Activated naive CD8-positive, alpha-beta T cell treated with anti-CD3 and anti-CD28 coated beads, Interleukin-2, amount 50 U/mL, for 24 hours (primary cell): Measurements from ENCODE around the gene CCDC66.

ENCODE experiments used
- ATAC-seq: fragments of 150-1000 bp; cut with Tn5 transposase; one replicate; pipeline ENCODE4 v1.10.0; 2021
- DNase-seq: peaks from one replicate; pipeline ENCODE4 v3.0.0; 2021
- H3K27ac Mint-ChIP-seq: one replicate; pipeline ENCODE4 v1.8.0; 2021; ENCODE audit warnings: mild to moderate bottlenecking, mixed read lengths
- H3K27me3 Mint-ChIP-seq: one replicate; pipeline ENCODE4 v1.8.0; 2021; ENCODE audit warnings: mixed read lengths
- H3K36me3 Mint-ChIP-seq: one replicate; pipeline ENCODE4 v1.8.0; 2021; ENCODE audit warnings: low read depth, mixed read lengths
- H3K4me1 Mint-ChIP-seq: one replicate; pipeline ENCODE4 v1.8.0; 2021; ENCODE audit warnings: mixed read lengths
- H3K4me3 Mint-ChIP-seq: one replicate; pipeline ENCODE4 v1.8.0; 2021; ENCODE audit warnings: mild to moderate bottlenecking, moderate library complexity, mixed read lengths
- H3K9me3 Mint-ChIP-seq: one replicate; pipeline ENCODE4 v1.8.0; 2021; ENCODE audit warnings: mixed read lengths

CCDC66 gene

GRCh38 chr3:56645407-56645806 is 88.4 kb downstream of the CCDC66 start:
- Mint-ChIP-seq H3K27ac (peak overlapping the region; percentile 33), H3K9me3 (no peaks in the 10 kb centered on the region), H3K4me1 (peaks cover 16% of the 10 kb centered on the region), H3K36me3 (peaks cover 60% of the 10 kb centered on the region), H3K4me3 (no peak overlapping the region), H3K27me3 (no peaks in the 10 kb centered on the region)
- no peak for DNase-seq
- no peak for ATAC-seq

DNA sequence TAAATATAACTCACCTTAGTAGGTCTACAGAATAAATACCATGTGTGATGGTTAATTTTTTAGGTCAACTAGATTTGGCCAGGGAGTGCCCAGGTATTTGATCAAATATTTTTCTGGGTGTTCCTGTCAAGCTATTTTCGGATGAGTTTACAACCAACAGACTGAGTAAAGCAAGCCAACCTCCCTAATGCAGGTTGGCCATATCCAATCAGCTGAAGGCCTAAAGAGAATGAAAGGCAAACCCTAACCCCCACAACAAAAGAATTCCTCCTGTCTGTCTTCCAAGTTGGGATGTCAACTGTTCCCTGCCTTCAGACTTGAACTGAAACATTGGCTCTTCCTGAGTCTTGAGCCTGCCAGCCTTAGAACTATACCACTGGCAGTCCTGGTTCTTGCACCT is 97.5 kb downstream of the CCDC66 start:
- H3K36me3 Mint-ChIP-seq = peaks cover 68% of the 10 kb centered on the region
- no peaks in the 10 kb centered on the region for H3K9me3 Mint-ChIP-seq
- no peak overlapping the region for H3K4me3 Mint-ChIP-seq
- H3K27ac Mint-ChIP-seq = no peak overlapping the region
- peaks cover 18% of the 10 kb centered on the region for H3K4me1 Mint-ChIP-seq
- no peak for ATAC-seq
- H3K27me3 Mint-ChIP-seq = no peaks in the 10 kb centered on the region
- DNase-seq = no peak

GRCh38 chr3:56655709-56656108 is 98.7 kb downstream of the CCDC66 start:
- H3K9me3 Mint-ChIP-seq = no peaks in the 10 kb centered on the region
- no peaks in the 10 kb centered on the region for H3K27me3 Mint-ChIP-seq
- peaks cover 17% of the 10 kb centered on the region for H3K4me1 Mint-ChIP-seq
- no peak for DNase-seq
- no peak overlapping the region for H3K4me3 Mint-ChIP-seq
- no peak overlapping the region for H3K27ac Mint-ChIP-seq
- H3K36me3 Mint-ChIP-seq = peaks cover 68% of the 10 kb centered on the region
- ATAC-seq = no peak

DNA sequence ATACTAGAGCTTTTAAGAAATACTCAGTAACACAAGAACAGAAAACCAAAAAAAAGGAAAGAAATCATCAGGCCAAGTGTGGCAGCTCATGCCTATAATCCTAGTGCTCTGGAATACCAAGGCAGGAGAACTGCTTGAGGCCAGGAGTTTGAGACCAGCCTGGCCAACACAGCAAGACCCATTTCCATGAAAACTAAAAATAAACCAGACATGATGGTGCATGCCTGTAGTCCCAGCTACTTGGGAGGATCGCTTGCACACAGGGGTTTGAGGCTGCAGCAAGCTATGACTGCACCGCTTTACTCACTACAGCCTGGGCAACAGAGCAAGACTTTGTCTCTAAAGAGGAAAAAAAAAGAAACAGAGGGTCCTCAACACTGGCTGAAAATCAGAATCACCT is 107.8 kb downstream of the CCDC66 start:
- Mint-ChIP-seq H3K4me1 (peaks cover 14% of the 10 kb centered on the region), H3K36me3 (peaks cover 54% of the 10 kb centered on the region), H3K27ac (no peak overlapping the region), H3K9me3 (no peaks in the 10 kb centered on the region), H3K27me3 (no peaks in the 10 kb centered on the region), H3K4me3 (no peak overlapping the region)
- ATAC-seq = no peak
- DNase-seq = no peak

- DNase-seq = no peak
- no peaks in the 10 kb centered on the region for H3K9me3 Mint-ChIP-seq
- H3K27ac Mint-ChIP-seq = peak overlapping the region; percentile 9
- H3K4me1 Mint-ChIP-seq = peaks cover 14% of the 10 kb centered on the region
- peaks cover 60% of the 10 kb centered on the region for H3K36me3 Mint-ChIP-seq
- H3K27me3 Mint-ChIP-seq = no peaks in the 10 kb centered on the region
- ATAC-seq = no peak
- no peak overlapping the region for H3K4me3 Mint-ChIP-seq
These were observed 111.1 kb downstream of the CCDC66 start for GRCh38 chr3:56667973-56668579.
